Ishikawa (cell line): ENCODE measurements around the gene RNF25.

Experiments used
- CEBPB ChIP-seq: IDR thresholded peaks from 2 replicates; pipeline ENCODE4 v1.6.1; 2012
- EGR1 ChIP-seq: IDR thresholded peaks from 2 replicates; pipeline ENCODE4 v1.6.1; 2012
- EP300 ChIP-seq: IDR thresholded peaks from 2 replicates; pipeline ENCODE4 v1.6.1; 2012; ENCODE audit warnings: borderline replicate concordance
- TAF1 ChIP-seq: IDR thresholded peaks from 2 replicates; pipeline ENCODE4 v1.6.1; 2012; ENCODE audit warnings: low read depth, mild to moderate bottlenecking
- YY1 ChIP-seq: IDR thresholded peaks from 2 replicates; pipeline ENCODE4 v1.6.1; 2012; ENCODE audit warnings: low read depth

GRCh38 chr2:218618102-218618860, 53.5 kb downstream of the RNF25 start:
- TF ChIP-seq TAF1 (no peak), YY1 (no peak), EGR1 (no peak), CEBPB (no peak), EP300 (no peak)
